Suprapubic skin (tissue), 4 donors: ENCODE data around the gene SCUBE1. TPM values are rescaled to one million over a fixed set of nuclear protein-coding genes. Genes with fewer than 3 reads are reported as not detected.

Experiments used
- DNase-seq, 2 donors: peaks; one replicate each; pipeline ENCODE4 v3.0.0-alpha.2; 2019; ENCODE audit warnings: low spot score in 2 of 2
- H3K27ac ChIP-seq: fragments of 200-600 bp; sonication (generic); one replicate; pipeline ENCODE4 v1.5.1; 2019
- H3K27me3 ChIP-seq: fragments of 200-600 bp; sonication (generic); one replicate; pipeline ENCODE4 v1.5.1; 2019
- H3K36me3 ChIP-seq: fragments of 200-600 bp; sonication (generic); one replicate; pipeline ENCODE4 v1.5.1; 2019
- H3K4me1 ChIP-seq: fragments of 200-600 bp; sonication (generic); one replicate; pipeline ENCODE4 v1.5.1; 2019
- H3K4me3 ChIP-seq: fragments of 200-600 bp; sonication (generic); one replicate; pipeline ENCODE4 v1.5.1; 2019; ENCODE audit warnings: mild to moderate bottlenecking
- H3K9me3 ChIP-seq: fragments of 200-600 bp; sonication (generic); one replicate; pipeline ENCODE4 v1.5.1; 2019
- EP300 ChIP-seq: sonication (generic); formaldehyde crosslinking; IDR thresholded peaks from one replicate; pipeline ENCODE4 v1.6.1; 2017; ENCODE audit warnings: antibody characterized with exemption
- POLR2A ChIP-seq, 2 donors: fragments of 450-650 bp; IDR thresholded peaks; one replicate each; pipeline ENCODE4 v1.6.1; 2017; ENCODE audit warnings: antibody characterized with exemption in 2 of 2, mild to moderate bottlenecking in 2 of 2, moderate library complexity in 2 of 2
- POLR2AphosphoS5 ChIP-seq, 3 donors: sonication (generic); formaldehyde crosslinking; IDR thresholded peaks; one replicate each; pipeline ENCODE4 v1.6.1; 2017; ENCODE audit warnings: antibody characterized with exemption in 3 of 3
- WGBS: methylation state at CpG from one replicate; pipeline ENCODE4 v1.1.5; 2018; 5-methylcytosine and 5-hydroxymethylcytosine counted together
- total RNA-seq, 4 donors: library from RNA; depleted of rRNA; stranded (reverse); fragments of >200 nt; gene quantifications; one replicate each; pipeline ENCODE4 v1.1.0, GENCODE V29; 2016
- TF ChIP-seq, protein P1 (sequence below), 2 donors: fragments of 200-600 bp in 1 of 2; fragments of 450-650 bp in 1 of 2; sonication (generic) in 1 of 2; IDR thresholded peaks; one replicate each; pipeline ENCODE4 v1.5.1; 2016 to 2019; ENCODE audit warnings: antibody characterized with exemption in 2 of 2, mild to moderate bottlenecking in 1 of 2, moderate library complexity in 1 of 2

SCUBE1 gene
- total RNA-seq, 4 donors from 2014 or later = 0.47 to 1.1 (median 0.78) TPM

- Histone ChIP-seq H3K4me1 (peaks cover 7% of the 10 kb centered on the region), H3K36me3 (no peaks in the 10 kb centered on the region), H3K27me3 (peaks cover 34% of the 10 kb centered on the region), H3K27ac (no peak overlapping the region), H3K4me3 (no peak overlapping the region), H3K9me3 (no peaks in the 10 kb centered on the region)
- TF ChIP-seq POLR2A (IDR thresholded peaks at IDR 0.05) (no peak), POLR2AphosphoS5 (IDR thresholded peaks at IDR 0.05) (no peak), EP300 (no peak)
- TF ChIP-seq, protein P1, sequence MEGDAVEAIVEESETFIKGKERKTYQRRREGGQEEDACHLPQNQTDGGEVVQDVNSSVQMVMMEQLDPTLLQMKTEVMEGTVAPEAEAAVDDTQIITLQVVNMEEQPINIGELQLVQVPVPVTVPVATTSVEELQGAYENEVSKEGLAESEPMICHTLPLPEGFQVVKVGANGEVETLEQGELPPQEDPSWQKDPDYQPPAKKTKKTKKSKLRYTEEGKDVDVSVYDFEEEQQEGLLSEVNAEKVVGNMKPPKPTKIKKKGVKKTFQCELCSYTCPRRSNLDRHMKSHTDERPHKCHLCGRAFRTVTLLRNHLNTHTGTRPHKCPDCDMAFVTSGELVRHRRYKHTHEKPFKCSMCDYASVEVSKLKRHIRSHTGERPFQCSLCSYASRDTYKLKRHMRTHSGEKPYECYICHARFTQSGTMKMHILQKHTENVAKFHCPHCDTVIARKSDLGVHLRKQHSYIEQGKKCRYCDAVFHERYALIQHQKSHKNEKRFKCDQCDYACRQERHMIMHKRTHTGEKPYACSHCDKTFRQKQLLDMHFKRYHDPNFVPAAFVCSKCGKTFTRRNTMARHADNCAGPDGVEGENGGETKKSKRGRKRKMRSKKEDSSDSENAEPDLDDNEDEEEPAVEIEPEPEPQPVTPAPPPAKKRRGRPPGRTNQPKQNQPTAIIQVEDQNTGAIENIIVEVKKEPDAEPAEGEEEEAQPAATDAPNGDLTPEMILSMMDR (IDR thresholded peaks at IDR 0.05) = no peak
- DNase-seq = peak in 1 of 2 donors; percentile 14
- WGBS = 79% methylated on average over 6 of the region's 6 CpGs
Measured at GRCh38 chr22:43381693-43382092, 38.5 kb upstream of the SCUBE1 start.

- Histone ChIP-seq H3K27ac (no peak overlapping the region), H3K9me3 (no peaks in the 10 kb centered on the region), H3K36me3 (no peaks in the 10 kb centered on the region), H3K4me1 (no peaks in the 10 kb centered on the region), H3K27me3 (peaks cover 45% of the 10 kb centered on the region), H3K4me3 (no peak overlapping the region)
- no peak for TF ChIP-seq POLR2AphosphoS5 (IDR thresholded peaks at IDR 0.05)
- TF ChIP-seq POLR2A (IDR thresholded peaks at IDR 0.05) = no peak
- TF ChIP-seq EP300 = no peak
- TF ChIP-seq, protein P1 (IDR thresholded peaks at IDR 0.05) = no peak
- 38% methylated on average over 8 of the region's 8 CpGs for WGBS
- peak in 1 of 2 donors; percentile 40 for DNase-seq
Measured at GRCh38 chr22:43377896-43378704, 34.9 kb upstream of the SCUBE1 start.

GRCh38 chr22:43377548-43377895, 34.4 kb upstream of the SCUBE1 start:
- Histone ChIP-seq H3K27me3 (peaks cover 44% of the 10 kb centered on the region), H3K4me1 (no peaks in the 10 kb centered on the region), H3K9me3 (no peaks in the 10 kb centered on the region), H3K27ac (no peak overlapping the region), H3K4me3 (no peak overlapping the region), H3K36me3 (no peaks in the 10 kb centered on the region)
- TF ChIP-seq POLR2AphosphoS5 (IDR thresholded peaks at IDR 0.05) = no peak
- TF ChIP-seq POLR2A (IDR thresholded peaks at IDR 0.05) = no peak
- no peak for TF ChIP-seq EP300
- TF ChIP-seq, protein P1 (IDR thresholded peaks at IDR 0.05) = no peak
- WGBS = 43% methylated on average over 10 of the region's 10 CpGs
- DNase-seq = peak in 1 of 2 donors; percentile 19

DNA sequence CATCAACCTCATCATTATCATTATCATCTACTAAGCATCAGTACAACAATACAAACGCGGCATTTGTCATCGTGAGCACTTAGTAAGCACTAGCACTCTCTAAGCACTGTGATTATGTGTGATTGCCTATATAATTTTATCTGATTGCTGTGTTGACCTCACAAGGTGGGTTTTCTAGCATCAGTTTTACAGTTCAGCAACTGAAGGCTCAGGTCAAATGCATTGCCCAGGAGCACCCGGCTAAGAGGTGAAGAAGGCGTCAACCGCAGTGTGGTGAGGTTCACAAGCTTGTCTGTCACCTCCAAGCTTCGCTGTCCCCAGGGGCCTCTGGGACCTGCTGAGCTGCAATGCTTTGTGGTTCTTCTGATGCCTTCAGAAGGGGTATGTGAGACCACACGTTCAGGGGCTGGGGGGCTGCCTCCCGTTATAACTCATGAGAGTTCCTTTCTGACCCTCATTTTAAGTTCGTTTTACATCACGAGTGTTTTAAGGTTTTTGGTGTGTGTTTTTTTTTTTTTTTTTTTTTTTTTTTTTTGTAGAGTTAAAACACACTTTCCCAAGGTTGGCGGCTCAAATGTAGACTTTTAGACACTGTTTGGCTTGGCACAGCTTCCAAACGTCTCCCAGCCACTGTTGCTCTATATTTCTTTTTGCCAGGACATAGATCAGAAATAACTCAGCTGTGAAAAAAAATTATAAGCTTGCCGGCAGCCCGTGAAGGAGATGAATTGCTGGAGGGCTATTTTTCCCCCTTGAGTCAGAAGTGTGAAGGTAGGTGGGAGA, 33.8 kb upstream of the SCUBE1 start:
- Histone ChIP-seq H3K4me3 (no peak overlapping the region), H3K4me1 (no peaks in the 10 kb centered on the region), H3K27me3 (peaks cover 49% of the 10 kb centered on the region), H3K27ac (no peak overlapping the region), H3K9me3 (no peaks in the 10 kb centered on the region), H3K36me3 (no peaks in the 10 kb centered on the region)
- TF ChIP-seq POLR2A (IDR thresholded peaks at IDR 0.05) = no peak
- no peak for TF ChIP-seq EP300
- TF ChIP-seq, protein P1 (IDR thresholded peaks at IDR 0.05) = no peak
- TF ChIP-seq POLR2AphosphoS5 (IDR thresholded peaks at IDR 0.05) = no peak
- whole genome bisulfite sequencing = 52% methylated on average over 13 of the region's 15 CpGs
- peak in 1 of 2 donors; percentile 16 for DNase-seq

GRCh38 chr22:43375951-43376455, 32.8 kb upstream of the SCUBE1 start:
- Histone ChIP-seq H3K4me1 (no peaks in the 10 kb centered on the region), H3K36me3 (no peaks in the 10 kb centered on the region), H3K9me3 (no peaks in the 10 kb centered on the region), H3K4me3 (no peak overlapping the region), H3K27ac (no peak overlapping the region), H3K27me3 (peaks cover 57% of the 10 kb centered on the region)
- no peak for DNase-seq
- TF ChIP-seq POLR2A (IDR thresholded peaks at IDR 0.05) = no peak
- TF ChIP-seq, protein P1 (IDR thresholded peaks at IDR 0.05) = no peak
- no peak for TF ChIP-seq POLR2AphosphoS5 (IDR thresholded peaks at IDR 0.05)
- no peak for TF ChIP-seq EP300
- WGBS = 65% methylated on average over 4 of the region's 4 CpGs
